Measurements from ENCODE around the gene EHMT2. TPM values are rescaled to one million over a fixed set of nuclear protein-coding genes. Genes with fewer than 3 reads are reported as not detected.
"Not testable (repeated sequence)": the region's sequence is repeated elsewhere in the genome, so short reads cannot be mapped to it uniquely, and the experiment has no call there.

The EHMT2 gene
- polyA plus RNA-seq, 3 donors: 74.6 to 98.4 (median 83.9) TPM

DNA sequence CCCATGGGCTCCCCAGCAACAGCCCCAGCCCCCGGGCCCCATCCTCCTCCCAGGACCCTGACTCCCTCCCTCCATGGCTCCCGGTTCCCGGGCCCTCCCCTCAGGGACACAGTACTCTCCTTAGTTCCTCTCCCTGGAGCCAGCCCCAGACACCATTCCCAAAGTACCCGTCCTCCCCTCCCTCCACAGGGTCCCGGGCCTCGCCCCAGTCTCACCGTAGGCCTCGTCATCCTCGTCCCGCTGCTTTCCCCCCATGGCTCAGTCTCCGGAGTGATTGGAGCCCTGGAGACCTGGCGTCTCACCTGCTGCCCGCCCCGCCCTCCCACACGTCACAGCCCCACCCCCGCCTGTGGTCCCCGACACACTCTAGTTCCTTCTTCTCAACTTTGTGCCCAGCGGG is 18.8 kb downstream of the EHMT2 start, which contains the start of gene SLC44A4:
Gene SLC44A4 (minus strand): TSS at position 272 of the 400 bp plus-strand sequence. CDS start 17 bp downstream, at position 255.
- no peak for DNase-seq (ENCODE audit: extremely low read depth in 1 of 11, low read depth in 9 of 11, low spot score in 4 of 11)

GRCh38 chr6:31878222-31878621 is 19.3 kb downstream of the EHMT2 start:
- no peak for DNase-seq (ENCODE audit: extremely low read depth in 1 of 11, low read depth in 9 of 11, low spot score in 4 of 11)

GRCh38 chr6:31877651-31878161 is 19.8 kb downstream of the EHMT2 start:
- no peak for DNase-seq (ENCODE audit: extremely low read depth in 1 of 11, low read depth in 9 of 11, low spot score in 4 of 11)

- no peak for DNase-seq (ENCODE audit: extremely low read depth in 1 of 11, low read depth in 9 of 11, low spot score in 4 of 11)
These were observed 20.3 kb downstream of the EHMT2 start for GRCh38 chr6:31877125-31877650.

- DNase-seq (ENCODE audit: extremely low read depth in 1 of 11, low read depth in 9 of 11, low spot score in 4 of 11): no peak
These were observed 21.1 kb downstream of the EHMT2 start for GRCh38 chr6:31876357-31876756.

GRCh38 chr6:31875877-31876276 is 21.6 kb downstream of the EHMT2 start:
- no peak for DNase-seq (ENCODE audit: extremely low read depth in 1 of 11, low read depth in 9 of 11, low spot score in 4 of 11)

DNA sequence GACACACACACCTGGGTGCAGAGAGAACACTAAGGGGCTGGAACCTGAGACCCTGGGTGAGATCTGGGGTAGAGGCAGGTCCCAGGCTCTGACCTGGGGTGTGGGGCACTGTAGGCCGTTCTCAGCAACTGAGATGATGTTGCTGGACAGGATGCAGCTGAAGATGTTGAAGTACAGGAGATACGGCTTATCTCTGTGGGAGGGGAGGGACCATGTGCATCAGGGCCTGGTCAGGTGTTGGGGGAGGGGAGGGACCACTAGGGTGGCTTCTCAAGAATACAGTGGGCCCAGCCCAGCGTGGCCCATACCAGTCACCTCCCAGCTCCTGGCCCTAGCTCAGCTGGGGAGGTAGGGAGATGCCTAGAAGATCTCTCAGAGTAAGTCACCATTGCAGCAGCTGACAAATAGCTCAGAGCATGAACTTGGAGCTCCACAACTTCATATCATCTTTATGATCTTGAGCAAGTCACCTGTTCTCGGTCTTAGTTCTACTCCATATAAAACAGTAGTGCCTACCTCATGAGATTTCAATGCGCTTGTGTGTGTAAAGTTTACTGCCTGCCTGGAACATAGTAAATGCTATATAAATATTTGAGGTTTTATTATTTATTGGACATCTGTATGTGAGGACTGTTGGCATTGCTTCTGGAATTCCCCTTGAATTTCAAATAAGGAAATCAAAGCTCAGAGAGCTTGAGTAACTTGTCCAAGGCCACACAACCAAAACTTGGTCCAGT is 22.5 kb downstream of the EHMT2 start:
- DNase-seq (ENCODE audit: extremely low read depth in 1 of 11, low read depth in 9 of 11, low spot score in 4 of 11): no peak

DNA sequence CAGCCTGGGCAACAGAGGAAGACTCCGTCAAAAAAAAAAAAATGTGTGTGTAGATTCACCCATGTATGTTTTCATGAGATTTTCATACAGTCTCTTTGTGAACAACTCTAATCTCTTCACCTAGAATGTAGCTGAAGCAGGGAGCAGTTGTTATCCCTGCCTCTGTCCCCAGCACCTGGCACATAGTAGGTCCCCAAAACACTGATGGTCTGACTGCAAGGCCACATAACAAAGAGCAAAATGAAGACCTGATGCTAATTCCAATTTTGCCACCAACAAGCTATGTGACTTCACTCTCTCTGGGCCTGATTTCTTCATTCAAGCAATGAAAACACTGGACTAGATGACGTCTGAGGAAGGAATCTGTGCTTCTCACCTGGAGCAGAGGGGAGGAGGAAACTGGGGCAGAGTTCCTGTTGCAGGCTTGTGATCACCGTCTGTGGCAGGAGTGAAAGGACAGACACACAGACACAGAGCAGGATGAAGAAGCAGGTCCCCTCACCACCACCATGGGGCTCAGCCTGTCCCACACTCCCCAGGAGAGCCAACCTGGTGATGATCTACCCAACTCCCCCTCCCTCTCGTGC is 23.3 kb downstream of the EHMT2 start:
- no peak for DNase-seq (ENCODE audit: extremely low read depth in 1 of 11, low read depth in 9 of 11, low spot score in 4 of 11)

DNA sequence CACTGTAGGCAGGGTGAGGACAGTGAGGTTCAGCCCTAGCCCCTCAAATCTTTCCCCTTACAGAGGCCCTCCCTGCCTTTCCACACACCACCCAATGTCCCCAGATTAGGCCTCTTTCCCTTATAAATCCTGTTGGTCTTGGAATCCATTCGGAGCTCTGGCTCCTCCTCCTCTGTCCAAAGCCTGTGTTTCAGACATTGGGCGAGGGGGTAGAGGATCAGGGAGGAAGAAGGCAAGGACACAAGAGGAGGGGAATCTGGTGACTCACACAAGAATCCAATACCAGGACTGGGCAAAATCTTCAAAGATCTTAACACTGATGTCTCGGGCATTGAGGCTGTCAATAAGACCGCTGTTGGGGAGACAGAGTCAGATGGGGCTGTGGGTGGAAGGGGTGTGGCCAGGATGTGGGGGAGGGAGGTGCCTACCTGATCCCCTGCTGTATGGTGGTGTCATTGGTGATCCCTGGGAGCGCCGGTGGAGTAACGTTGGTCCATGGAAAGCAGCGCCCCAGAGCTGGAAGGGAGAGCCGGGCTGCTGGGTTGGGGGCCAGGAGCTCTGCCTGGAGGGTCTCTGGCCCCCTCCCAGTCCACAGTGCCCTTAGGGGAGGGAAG is 26.3 kb downstream of the EHMT2 start:
- DNase-seq (ENCODE audit: extremely low read depth in 1 of 11, low read depth in 9 of 11, low spot score in 4 of 11): no peak

GRCh38 chr6:31870385-31870921 is 27.0 kb downstream of the EHMT2 start:
- no peak for DNase-seq (ENCODE audit: extremely low read depth in 1 of 11, low read depth in 9 of 11, low spot score in 4 of 11)

DNA sequence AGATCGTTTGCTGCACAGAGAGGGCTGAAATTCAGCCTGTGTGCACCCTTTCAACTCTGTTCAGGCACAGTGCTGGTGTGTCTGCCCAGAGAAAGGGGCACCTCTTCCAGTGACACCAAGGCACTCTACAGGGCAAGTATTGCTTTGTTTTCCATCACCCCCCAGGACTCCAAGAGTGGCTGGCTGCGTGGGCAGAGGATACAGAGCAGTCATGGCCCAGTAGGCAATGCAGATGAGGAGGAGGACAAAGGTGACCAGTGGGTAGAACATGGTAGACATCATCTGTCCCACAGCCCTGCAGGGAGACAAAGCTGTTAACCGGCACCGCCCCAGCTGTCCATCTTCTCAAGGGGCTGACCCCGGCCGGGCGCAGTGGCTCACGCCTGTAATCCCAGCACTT is 28.2 kb downstream of the EHMT2 start:
- DNase-seq (ENCODE audit: extremely low read depth in 1 of 11, low read depth in 9 of 11, low spot score in 4 of 11): no peak

DNA sequence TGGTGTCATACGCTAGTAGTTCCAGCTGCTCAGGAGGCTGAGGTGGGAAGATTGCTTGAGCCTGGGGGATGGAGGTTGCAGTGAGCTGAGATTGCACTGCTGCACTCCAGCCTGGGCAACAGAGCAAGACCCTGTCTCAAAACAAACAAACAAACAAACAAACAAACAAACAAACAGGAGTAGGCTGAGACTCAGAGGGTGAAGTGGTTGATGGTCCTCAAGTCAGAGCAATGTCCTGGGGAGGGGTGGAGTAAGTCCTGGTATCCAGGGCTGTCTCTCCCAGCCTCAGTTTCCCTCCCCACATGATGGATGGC is 28.9 kb downstream of the EHMT2 start:
- DNase-seq (ENCODE audit: extremely low read depth in 1 of 11, low read depth in 9 of 11, low spot score in 4 of 11): not testable (repeated sequence)

DNA sequence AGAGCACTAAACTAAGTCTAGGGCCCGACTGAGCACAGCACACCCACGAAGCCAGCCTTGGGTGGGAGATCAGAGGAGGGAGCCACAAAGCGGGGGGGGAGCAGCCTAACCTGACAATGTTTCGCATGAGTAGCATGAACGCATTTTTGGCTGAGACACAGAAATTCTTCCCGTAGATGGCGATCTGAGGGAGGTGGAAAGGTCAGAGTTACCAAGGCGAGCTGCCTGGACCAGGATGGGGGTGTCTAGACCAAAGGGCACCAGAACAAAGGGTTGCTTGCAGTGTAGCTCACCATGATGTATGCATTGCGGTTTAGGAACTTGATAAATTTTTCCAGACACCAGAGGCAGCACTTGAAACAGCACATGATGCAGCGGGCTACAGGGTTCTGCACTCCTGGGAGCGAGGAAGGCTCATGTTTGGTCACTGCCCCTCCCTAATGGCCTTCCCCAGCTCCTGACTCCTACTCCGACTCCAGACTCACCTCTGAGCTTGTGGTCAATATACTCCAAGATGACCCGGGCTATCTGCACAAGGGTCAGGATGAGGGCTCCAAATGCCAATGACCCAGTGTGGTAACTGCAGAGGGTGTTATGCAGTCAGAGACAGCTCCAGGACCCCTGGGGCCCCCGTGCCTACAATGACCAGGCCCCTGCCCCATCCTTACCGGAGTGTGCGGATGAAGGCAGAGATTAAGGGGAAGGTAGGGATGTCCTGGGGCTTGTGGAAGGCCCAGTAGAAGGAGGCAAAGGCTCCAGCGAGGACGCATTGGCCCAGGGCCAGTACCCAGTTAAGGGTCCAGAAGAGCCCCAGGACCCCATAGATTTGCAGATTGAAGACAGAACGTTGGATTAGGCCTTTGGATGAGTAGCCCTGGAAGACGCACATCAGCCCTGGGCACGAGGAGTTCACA is 32.0 kb downstream of the EHMT2 start:
- no peak for DNase-seq (ENCODE audit: extremely low read depth in 1 of 11, low read depth in 9 of 11, low spot score in 4 of 11)

DNA sequence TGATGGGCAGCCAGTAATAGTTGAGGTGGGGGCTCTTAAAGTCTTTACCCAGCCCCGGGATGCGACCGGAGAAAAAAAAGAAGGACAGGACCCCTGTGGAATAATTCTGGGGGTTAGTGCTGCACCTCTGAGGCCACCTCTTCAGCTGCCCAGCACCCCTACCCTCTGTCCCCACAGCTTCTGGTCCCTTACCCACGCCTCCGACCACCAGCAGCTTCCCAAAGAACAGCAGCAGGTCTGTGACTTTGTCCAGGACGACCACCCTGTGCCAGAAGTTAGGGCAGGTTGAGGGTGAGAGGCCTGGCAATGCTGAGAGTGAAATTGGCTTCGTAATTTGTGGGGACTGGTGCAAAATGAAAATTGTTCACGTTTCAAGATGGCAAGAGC is 32.7 kb downstream of the EHMT2 start:
- DNase-seq (ENCODE audit: extremely low read depth in 1 of 11, low read depth in 9 of 11, low spot score in 4 of 11): no peak

- DNase-seq (ENCODE audit: extremely low read depth in 1 of 11, low read depth in 9 of 11, low spot score in 4 of 11): not testable (repeated sequence)
These were observed 33.4 kb downstream of the EHMT2 start for GRCh38 chr6:31864123-31864562.

GRCh38 chr6:31862344-31863235 is 34.9 kb downstream of the EHMT2 start, which contains the start of gene NEU1:
Gene NEU1, minus strand, starts transcription at chr6:31862821. Its CDS starts 45 bp downstream, at chr6:31862776.
- peak; percentile 96 to 100 (median 99) for DNase-seq (ENCODE audit: extremely low read depth in 1 of 11, low read depth in 9 of 11, low spot score in 4 of 11)

GRCh38 chr6:31861919-31862343 is 35.6 kb downstream of the EHMT2 start:
- no peak for DNase-seq (ENCODE audit: extremely low read depth in 1 of 11, low read depth in 9 of 11, low spot score in 4 of 11)

- DNase-seq (ENCODE audit: extremely low read depth in 1 of 11, low read depth in 9 of 11, low spot score in 4 of 11): no peak
These were observed 36.3 kb downstream of the EHMT2 start for GRCh38 chr6:31861150-31861549.
